Right lobe of liver (tissue), 6 donors: ENCODE results near the gene SNX8. TPM values are rescaled to one million over a fixed set of nuclear protein-coding genes. Genes with fewer than 3 reads are reported as not detected.

Source experiments
- ATAC-seq, 4 donors: fragments of 200-7000 bp; cut with Tn5 transposase; one replicate each; pipeline ENCODE4 v1.9.1; 2020; ENCODE audit warnings: mild to moderate bottlenecking in 4 of 4, moderate library complexity in 4 of 4
- DNase-seq, 3 donors: peaks; one replicate each; pipeline ENCODE4 v3.0.0-alpha.2; 2020
- H3K27ac ChIP-seq, 3 donors: fragments of 200-600 bp; one replicate each; pipeline ENCODE4 v1.8.0; 2022
- H3K27me3 ChIP-seq, 2 donors: fragments of 200-600 bp; one replicate each; pipeline ENCODE4 v1.8.0; 2022
- H3K36me3 ChIP-seq, 4 donors: fragments of 200-600 bp; sonication (generic) in 1 of 4; one replicate each; pipeline versions ENCODE4 v1.5.1 to v1.8.0; 2017 to 2022; ENCODE audit warnings: control low read depth in 1 of 4
- H3K4me1 ChIP-seq, 4 donors: fragments of 200-600 bp; sonication (generic) in 1 of 4; one replicate each; pipeline versions ENCODE4 v1.5.1 to v1.8.0; 2017 to 2022; ENCODE audit warnings: control low read depth in 1 of 4
- H3K4me3 ChIP-seq, 3 donors: fragments of 200-600 bp; one replicate each; pipeline ENCODE4 v1.8.0; 2022
- H3K9me3 ChIP-seq, 4 donors: fragments of 200-600 bp; sonication (generic) in 1 of 4; one replicate each; pipeline versions ENCODE4 v1.5.1 to v1.8.0; 2017 to 2022; ENCODE audit warnings: control low read depth in 1 of 4
- CTCF ChIP-seq, 4 donors: fragments of 200-600 bp in 3 of 4; fragments of 450-650 bp in 1 of 4; IDR thresholded peaks; one replicate each; pipeline versions ENCODE4 v1.5.1 to v1.8.0; 2016 to 2022; ENCODE audit warnings: antibody characterized with exemption in 4 of 4, mild to moderate bottlenecking in 2 of 4
- POLR2A ChIP-seq: fragments of 450-650 bp; IDR thresholded peaks from one replicate; pipeline ENCODE4 v1.6.1; 2017; ENCODE audit warnings: antibody characterized with exemption, mild to moderate bottlenecking
- WGBS: methylation state at CpG from one replicate; pipeline ENCODE4 v1.1.6; 2018; ENCODE audit warnings: low coverage, low lambda C conversion rate; ENCODE audit not compliant: insufficient coverage; ENCODE audit errors: missing lambda C conversion rate; 5-methylcytosine and 5-hydroxymethylcytosine counted together
- intact Hi-C, 2 donors: fragments of 100-400 bp; cut with DNase I; formaldehyde crosslinking; loops; one replicate each; pipeline versions ENCODE4 v1.11.2 to v1.14.1; 2022
- total RNA-seq, 6 experiments: library from RNA; depleted of rRNA in 2 of 6; stranded (reverse); fragments of >200 nt in 2 of 6; fragmentation: NEBNext Ultra II Directional in 3 of 6; extraction: Animal tissue kit (Norgen Biotek cat#: 25700) in 3 of 6; gene quantifications; one replicate each; pipeline versions ENCODE4 v1.1.0 to v1.2.4, GENCODE V29; 2016 to 2023
- donor health status: DM: no; HTN: yes; CAD: no.
- donor health status: DM: no; HTN: no; CAD: no.
- donor health status: DM: no; HTN: no; CAD: no.
- donor health status: DM: no; HTN: yes; CAD: no.
- donor health status: DM: no; HTN: yes; CAD: no.

Gene SNX8
- total RNA-seq, 6 experiments from 2014 or later = 9.1 to 26.2 (median 13.0) TPM

- Histone ChIP-seq H3K27me3 (no peaks in the 10 kb centered on the region), H3K9me3 (no peaks in the 10 kb centered on the region), H3K4me3 (no peak overlapping the region), H3K27ac (no peak overlapping the region), H3K4me1 (peaks cover 0 to 19% (median 4%) of the 10 kb centered on the region in 4 donors), H3K36me3 (peaks cover 15 to 43% (median 19%) of the 10 kb centered on the region in 4 donors)
- intact Hi-C loops = loop anchor here in 1 of 2 donors (10.0 kb wide), 1 partner anchor 114 kb away; the partner anchor contains the start of genes MRM2 and NUDT1
- no peak for TF ChIP-seq POLR2A
- TF ChIP-seq CTCF (IDR thresholded peaks at IDR 0.05) = no peak
- WGBS = 79% methylated on average over 8 of the region's 8 CpGs
- no peak for DNase-seq
- no peak for ATAC-seq
Measured at GRCh38 chr7:2358968-2359527, 44.8 kb upstream of the SNX8 start.

GRCh38 chr7:2357571-2357970, 43.3 kb upstream of the SNX8 start:
- WGBS = 69% methylated on average over 5 of the region's 6 CpGs
- Histone ChIP-seq H3K27ac (no peak overlapping the region), H3K36me3 (peaks cover 5 to 28% (median 8%) of the 10 kb centered on the region in 4 donors), H3K9me3 (no peaks in the 10 kb centered on the region), H3K4me1 (peaks cover 0 to 28% (median 4%) of the 10 kb centered on the region in 4 donors), H3K27me3 (no peaks in the 10 kb centered on the region), H3K4me3 (no peak overlapping the region)
- intact Hi-C loops = loop anchor here in 1 of 2 donors (10.0 kb wide), 1 partner anchor 113 kb away; the partner anchor contains the start of genes MRM2 and NUDT1
- DNase-seq (no peak), ATAC-seq (no peak)
- TF ChIP-seq POLR2A (no peak), CTCF (IDR thresholded peaks at IDR 0.05) (no peak)

GRCh38 chr7:2357165-2357564, 42.9 kb upstream of the SNX8 start:
- Histone ChIP-seq H3K9me3 (no peaks in the 10 kb centered on the region), H3K27me3 (no peaks in the 10 kb centered on the region), H3K4me1 (peaks cover 0 to 28% (median 4%) of the 10 kb centered on the region in 4 donors), H3K36me3 (peaks cover under 1 to 24% (median 5%) of the 10 kb centered on the region in 4 donors), H3K4me3 (no peak overlapping the region), H3K27ac (no peak overlapping the region)
- TF ChIP-seq CTCF (IDR thresholded peaks at IDR 0.05) (no peak), POLR2A (no peak)
- DNase-seq (no peak), ATAC-seq (no peak)
- intact Hi-C loops = loop anchor here in 1 of 2 donors (10.0 kb wide), 1 partner anchor 112 kb away; the partner anchor contains the start of genes MRM2 and NUDT1
- 81% methylated on average over 8 of the region's 8 CpGs for WGBS

GRCh38 chr7:2355705-2356008, 41.4 kb upstream of the SNX8 start:
- H3K36me3 ChIP-seq = peaks cover 0 to 9% (median 2%) of the 10 kb centered on the region in 4 donors
- peak overlapping the region in 1 of 3 donors; percentile 66 for H3K27ac ChIP-seq
- peak overlapping the region; percentile 95 to 99 (median 97) for H3K4me3 ChIP-seq
- 8% methylated on average over 3 of the region's 9 CpGs for WGBS
- intact Hi-C loops = loop anchor here in 1 of 2 donors (10.0 kb wide), 1 partner anchor 111 kb away; the partner anchor contains the start of genes MRM2 and NUDT1
- TF ChIP-seq CTCF (IDR thresholded peaks at IDR 0.05) (no peak), POLR2A (no peak)
- DNase-seq (no peak), ATAC-seq (no peak)
- H3K27me3 ChIP-seq = no peaks in the 10 kb centered on the region
- no peaks in the 10 kb centered on the region for H3K9me3 ChIP-seq
- H3K4me1 ChIP-seq = peaks cover 0 to 28% (median 4%) of the 10 kb centered on the region in 4 donors
